Raji (cell line): Measurements from ENCODE around the gene ZNF792.
A peak's percentile ranks its signal among the peaks of the same experiment; 100 is the strongest.

ENCODE experiments used
- POLR2A ChIP-seq: IDR thresholded peaks from 2 replicates; pipeline ENCODE4 v1.6.1; 2011; ENCODE audit warnings: low read depth, low read length, control low read depth; ENCODE audit not compliant: insufficient read depth

The ZNF792 gene

GRCh38 chr19:35000647-35001501, 36.8 kb upstream of the ZNF792 start:
- TF ChIP-seq POLR2A: peak; percentile 56

GRCh38 chr19:35000338-35000646, 36.3 kb upstream of the ZNF792 start:
- TF ChIP-seq POLR2A: peak; percentile 57

GRCh38 chr19:34999498-35000337, 35.7 kb upstream of the ZNF792 start, which contains the start of gene GRAMD1A:
Gene GRAMD1A, plus strand, starts transcription at chr19:35000323. Its CDS starts 156 bp downstream, at chr19:35000479.
- TF ChIP-seq POLR2A: peak; percentile 56; the same call in 1 of the 2 replicates

GRCh38 chr19:34998777-34999497, 34.9 kb upstream of the ZNF792 start:
- TF ChIP-seq POLR2A: no peak

GRCh38 chr19:34997071-34997617, 33.1 kb upstream of the ZNF792 start:
- TF ChIP-seq POLR2A: no peak

GRCh38 chr19:34995551-34995950, 31.5 kb upstream of the ZNF792 start:
- no peak for TF ChIP-seq POLR2A

GRCh38 chr19:34994643-34995541, 30.9 kb upstream of the ZNF792 start:
- TF ChIP-seq POLR2A: no peak

GRCh38 chr19:34994286-34994642, 30.2 kb upstream of the ZNF792 start:
- no peak for TF ChIP-seq POLR2A

GRCh38 chr19:34991542-34992333, 27.7 kb upstream of the ZNF792 start:
- TF ChIP-seq POLR2A: no peak

- no peak for TF ChIP-seq POLR2A
Measured at GRCh38 chr19:34990578-34991192, 26.7 kb upstream of the ZNF792 start.

- TF ChIP-seq POLR2A: no peak
Measured at GRCh38 chr19:34989298-34989697, 25.3 kb upstream of the ZNF792 start.

GRCh38 chr19:34988119-34988518, 24.1 kb upstream of the ZNF792 start:
- TF ChIP-seq POLR2A: no peak
